Cerebellar cortex (tissue), 1 donor: ENCODE results near the gene PFN2.
"Not testable (repeated sequence)": the region's sequence is repeated elsewhere in the genome, so short reads cannot be mapped to it uniquely, and the experiment has no call there.

Experiments
- DNase-seq: peaks from one replicate; pipeline ENCODE4 v3.0.0-alpha.2; 2015; ENCODE audit warnings: low spot score

Gene PFN2, protein sequence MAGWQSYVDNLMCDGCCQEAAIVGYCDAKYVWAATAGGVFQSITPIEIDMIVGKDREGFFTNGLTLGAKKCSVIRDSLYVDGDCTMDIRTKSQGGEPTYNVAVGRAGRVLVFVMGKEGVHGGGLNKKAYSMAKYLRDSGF

DNA sequence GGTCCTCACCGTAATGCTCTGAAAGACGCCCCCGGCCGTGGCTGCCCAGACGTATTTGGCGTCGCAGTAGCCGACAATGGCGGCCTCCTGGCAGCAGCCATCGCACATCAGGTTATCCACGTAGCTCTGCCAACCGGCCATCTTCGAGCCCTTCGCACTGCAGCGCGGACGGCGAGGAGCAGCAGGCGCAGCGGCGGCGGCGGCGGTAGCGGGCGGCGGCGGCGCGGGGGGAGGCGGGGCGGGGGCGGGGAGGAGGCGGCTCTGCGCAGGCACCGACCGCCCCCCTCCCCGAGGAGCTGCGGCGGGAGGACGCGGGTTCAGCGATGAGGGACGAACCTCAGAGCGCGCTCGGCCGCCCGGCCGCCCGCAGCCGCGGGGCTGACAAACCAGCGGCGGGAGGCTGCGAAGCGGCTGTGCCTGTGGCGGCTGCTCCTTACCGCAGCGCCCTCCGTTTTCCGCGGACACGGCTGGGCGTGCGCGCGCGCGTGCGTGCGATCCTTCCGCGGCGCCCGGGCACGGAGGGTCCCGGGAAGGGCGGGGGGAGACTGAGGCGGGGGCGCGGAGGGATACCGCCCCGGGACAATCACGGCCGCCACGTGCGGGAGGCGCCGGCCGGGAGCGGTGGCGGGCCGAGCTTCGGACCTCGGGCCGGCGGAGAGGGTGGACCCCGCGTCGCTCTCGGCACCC lies at the start of gene PFN2:
PFN2 (minus strand) TSS at position 180 of the 687 bp plus-strand sequence; CDS start at position 141, 39 bp downstream.
- peak; percentile 66 for DNase-seq

DNA sequence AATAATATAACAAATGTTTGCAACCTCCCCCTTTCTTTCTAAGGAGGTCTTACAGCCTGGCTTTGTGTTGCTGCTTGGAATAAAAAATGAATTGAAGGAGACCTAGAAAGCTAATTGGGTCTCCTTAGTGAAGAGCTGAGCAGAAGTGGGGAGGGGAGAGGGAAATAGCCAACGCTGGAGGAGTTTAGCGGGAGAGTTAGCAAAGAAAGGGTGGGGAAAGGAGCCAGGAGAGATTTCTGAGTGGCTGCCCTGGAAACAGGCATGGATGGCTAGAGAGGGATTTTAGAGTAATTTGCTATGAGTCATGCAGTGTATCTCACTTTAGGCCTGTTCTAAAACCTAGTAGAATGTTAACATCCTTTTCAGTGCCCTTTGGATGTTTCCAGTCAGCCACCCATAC lies 45.2 kb upstream of the PFN2 start:
- no peak for DNase-seq

DNA sequence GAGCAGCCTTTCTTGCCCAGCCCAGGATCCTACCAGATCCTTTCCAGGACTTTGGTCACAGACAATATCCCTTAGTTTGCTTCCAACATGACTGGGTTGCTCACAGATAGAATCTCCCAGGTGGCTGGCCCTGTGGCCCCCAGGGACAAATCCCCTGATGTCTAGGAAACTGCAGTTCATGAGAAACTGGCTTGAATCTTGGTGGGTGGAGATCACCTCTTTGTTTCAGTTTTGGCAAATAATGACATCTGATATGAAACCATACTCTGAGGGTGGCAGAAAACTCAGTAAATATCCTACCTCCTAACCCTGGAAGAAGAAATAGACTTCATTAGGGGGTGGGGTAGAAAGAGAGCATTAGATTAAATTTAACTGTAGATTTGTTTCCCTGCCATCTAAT lies 44.1 kb upstream of the PFN2 start:
- no peak for DNase-seq

DNA sequence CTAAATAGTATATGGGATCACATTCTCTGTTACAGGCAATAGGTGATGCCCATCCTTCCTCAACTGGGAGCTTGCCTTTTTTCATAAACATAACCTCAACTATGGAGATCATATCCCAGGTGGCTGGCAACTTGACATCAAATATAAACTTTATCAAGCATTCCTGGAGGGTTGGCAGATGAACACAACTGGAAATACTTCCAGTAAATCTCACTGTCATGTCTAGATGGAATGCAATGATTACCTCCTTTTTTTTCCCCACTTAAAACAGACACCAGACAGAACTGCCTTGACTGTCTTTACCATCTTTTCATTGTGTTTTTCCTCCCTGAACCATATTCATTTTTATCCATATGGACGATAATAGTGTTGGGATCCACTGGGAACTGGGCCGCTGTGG lies 43.1 kb upstream of the PFN2 start:
- no peak for DNase-seq

DNA sequence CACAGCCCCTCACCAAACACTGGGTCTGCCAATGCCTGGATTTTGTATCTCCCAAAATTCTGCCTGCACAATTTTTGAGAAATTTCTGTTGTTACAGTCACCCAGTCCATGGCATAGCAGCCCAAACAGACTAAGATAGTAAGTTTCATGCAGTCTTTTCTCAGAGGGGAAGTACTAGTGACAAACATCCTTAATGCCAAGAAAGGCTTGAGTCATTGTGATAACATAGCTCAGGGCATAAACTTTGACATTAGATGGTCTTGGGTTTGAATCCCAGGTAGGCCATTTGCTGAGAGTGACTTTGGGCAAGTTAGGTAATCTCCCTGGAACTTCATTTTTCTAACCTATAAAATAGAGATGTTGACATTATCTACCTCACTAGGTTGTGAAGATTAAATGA lies 36.1 kb upstream of the PFN2 start:
- no peak for DNase-seq

DNA sequence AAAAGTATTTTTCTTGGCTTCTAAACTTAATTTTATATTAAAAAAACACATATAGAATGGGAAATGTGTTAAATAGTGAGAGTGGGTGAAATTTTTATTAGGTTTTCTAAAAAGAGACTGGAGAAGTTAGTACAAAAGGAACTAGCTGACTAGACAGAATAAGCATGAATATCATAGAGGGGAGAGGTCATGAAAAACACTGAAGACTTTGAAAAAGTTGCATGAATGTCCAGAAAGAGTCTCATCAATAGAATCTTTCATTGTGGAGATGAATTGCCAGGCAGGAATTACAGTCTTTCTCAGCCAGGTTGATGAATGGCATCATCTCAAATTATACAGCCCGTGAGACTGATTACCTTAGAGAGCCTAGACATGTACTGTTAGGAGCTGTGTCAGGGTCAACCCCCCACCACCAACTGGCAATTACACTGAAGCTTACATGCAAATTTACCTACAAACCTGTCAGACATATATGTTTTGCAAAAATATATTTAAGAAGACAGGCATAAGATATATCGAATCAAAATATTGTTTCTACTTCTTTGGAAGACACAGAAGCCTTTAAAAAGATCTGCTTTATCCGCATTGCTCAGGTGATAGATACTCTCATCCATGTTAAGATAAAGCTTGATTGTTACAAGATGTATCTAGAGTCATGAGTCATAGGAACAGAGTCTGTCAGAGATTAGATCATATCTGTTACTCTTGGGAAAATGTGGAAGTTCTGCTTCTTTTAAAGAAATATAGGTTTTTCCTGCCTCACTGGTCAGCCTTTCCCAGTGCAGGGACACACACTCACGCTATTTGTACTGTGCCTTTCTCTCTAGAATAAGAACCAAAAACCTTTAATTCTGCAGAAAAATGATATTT lies 34.8 kb upstream of the PFN2 start:
- DNase-seq = no peak

DNA sequence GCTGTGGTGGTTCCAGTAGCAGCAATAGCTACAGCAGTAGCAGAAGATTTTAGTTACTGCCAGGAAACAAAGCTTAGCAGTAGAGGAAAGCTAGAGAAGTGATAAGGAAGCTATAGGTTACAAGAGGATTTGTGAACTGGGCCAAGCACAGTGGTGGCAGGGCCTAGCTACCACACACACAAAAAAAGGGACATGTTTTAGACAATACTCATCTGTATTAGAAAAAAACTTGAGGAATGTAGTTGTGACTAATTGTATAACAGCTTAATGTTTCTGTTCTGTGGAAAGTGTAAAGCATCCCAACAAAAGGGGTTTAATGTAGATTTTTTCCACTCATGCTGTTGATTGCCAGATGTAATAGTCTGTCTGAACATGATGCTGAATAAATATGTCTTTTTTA lies 29.9 kb upstream of the PFN2 start:
- DNase-seq = no peak

DNA sequence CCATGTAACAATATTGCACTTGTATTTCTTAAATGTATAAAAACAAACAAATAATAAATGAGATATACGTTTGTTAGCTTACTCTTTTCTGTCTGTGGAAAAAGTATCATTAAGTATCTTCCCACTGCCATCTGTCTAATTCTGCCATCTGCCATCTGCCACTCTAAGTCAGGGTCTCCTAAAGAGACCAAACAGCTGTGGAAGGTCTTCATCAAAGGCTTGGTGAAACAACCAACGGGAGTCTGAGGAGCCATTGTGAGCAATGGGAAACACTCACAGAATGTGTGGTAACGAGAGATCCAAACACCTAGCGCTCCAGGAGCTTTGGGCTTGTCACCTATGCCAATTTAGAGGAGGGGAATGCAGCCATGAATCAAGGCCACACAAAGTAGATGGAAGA lies 28.7 kb upstream of the PFN2 start:
- no peak for DNase-seq

DNA sequence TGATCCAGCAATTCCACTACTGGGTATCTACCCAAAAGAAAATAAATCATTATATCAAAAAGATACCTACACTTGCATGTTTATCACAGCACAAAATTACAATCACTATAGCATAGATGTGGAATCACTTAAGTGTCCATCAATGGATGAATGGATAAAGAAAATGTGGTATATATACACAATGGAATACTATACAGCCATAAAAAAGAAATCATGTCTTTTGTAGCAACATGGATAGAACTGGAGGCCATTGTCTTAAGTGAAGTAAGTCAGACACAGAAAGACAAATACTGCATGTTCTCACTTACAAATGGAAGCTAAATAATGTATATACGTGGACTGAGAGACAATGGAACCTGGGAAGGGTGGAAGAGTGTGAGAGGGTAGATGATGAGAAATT lies 28.3 kb upstream of the PFN2 start:
- DNase-seq = no peak

DNA sequence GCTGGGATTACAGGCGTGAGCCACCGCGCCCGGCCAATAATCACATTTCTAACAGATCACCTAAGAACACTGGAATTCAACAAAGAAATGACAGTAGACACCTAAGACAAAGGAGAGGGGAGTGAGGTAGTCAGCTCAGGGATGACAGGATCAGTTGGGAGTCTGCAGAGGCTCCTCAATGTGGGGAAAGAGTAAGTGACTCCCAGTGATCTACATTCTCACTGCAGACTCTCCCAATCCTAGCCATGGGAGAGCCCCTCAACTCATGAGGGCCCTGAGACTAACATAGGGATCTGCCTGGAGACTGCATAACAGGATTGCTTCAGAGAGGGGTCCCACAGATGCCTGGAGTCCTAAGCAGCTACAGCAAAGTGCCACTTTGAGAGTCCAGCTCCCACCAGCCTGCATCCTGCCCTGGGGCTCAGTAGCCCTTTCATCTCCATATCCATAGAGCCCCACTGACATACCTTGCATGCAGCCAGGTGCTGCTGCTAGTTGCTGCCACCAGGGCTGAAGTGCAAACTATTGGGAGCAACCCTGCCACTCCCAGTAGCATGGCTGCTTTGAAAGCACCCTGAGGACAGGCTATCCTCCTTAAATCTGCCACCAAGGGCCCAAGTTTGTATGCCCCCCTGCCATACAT lies 21.8 kb upstream of the PFN2 start:
- DNase-seq = no peak

DNA sequence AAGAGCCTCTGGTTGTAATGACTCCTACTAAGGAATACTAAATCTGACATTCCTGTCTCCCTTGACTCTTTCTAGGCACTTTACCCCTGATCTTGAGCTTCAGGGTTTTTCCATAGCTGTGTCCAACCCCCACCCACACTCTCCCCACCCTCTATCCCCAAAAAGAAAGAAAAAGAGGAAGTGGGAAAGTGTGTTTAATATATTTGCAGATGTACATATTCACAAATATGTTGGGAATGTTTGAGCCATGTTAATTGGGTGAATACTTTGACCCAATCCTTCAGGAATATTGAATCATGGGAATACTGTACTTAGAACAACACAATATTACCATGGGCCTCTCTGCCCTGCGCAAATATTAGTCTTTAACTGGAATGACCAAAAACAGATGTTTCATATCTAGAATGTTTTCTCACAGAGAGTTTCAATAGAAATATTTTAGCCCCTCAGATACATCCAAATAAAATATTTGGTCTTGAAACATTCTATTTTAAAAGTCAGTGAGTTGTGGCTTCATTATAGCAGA lies 19.8 kb upstream of the PFN2 start:
- DNase-seq = no peak

DNA sequence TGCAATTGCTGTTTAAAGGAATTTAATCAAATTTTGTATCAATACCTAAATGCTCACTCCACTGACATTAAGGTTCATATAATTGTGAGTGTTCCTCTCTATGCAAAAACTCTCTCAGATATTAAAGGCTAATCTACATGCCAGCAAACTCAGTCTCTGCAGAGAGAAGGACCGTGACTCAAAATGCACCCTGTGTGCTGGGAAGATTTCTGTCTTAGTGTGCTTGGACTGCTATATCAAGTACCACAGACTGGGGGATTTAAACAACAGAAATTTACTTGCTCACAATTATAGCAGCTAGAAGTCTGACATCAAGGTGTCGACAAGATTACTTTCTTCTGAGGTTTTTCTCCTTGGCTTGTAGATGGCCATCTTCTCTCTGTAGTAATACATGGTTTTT lies 18.6 kb upstream of the PFN2 start:
- DNase-seq = no peak

DNA sequence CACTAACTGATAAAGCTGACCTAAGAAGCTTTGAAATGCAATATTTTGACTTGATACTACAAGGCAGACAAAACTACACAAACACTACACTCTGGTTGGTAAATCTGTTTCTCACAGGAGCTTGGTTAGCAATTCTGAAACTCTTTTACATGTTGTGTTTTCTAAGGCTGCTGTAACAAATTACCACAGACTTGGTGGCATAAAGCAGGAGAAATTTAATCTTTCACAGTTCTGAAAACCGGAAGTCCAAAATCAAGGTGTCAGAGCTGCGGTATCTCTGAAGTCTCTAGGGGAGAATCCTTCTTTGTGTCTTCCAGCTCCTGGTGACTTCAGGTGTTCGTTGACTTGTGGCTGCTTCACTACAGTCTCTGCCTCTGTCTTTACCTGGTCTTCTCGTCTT lies 12.9 kb upstream of the PFN2 start:
- no peak for DNase-seq

DNA sequence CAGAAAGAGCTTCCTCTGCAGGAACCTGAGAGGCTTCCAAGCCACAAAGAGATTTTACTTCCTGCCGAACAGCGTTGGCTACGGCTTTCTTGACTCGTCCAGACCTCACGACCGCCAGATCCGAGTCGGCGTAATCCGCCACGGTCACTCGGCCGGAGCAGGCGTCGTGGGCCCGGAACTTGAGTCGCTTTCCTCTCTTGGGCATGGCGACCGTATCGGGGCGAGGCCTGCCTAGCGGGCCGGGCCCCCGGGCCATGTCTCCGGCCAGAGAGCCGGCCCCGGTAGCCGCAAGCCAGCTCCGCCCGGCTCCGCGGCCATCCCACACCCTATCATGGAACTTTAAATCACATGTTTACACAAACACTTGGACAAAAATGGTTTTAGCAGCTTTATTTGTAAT lies 12.4 kb upstream of the PFN2 start:
- DNase-seq = not testable (repeated sequence)

DNA sequence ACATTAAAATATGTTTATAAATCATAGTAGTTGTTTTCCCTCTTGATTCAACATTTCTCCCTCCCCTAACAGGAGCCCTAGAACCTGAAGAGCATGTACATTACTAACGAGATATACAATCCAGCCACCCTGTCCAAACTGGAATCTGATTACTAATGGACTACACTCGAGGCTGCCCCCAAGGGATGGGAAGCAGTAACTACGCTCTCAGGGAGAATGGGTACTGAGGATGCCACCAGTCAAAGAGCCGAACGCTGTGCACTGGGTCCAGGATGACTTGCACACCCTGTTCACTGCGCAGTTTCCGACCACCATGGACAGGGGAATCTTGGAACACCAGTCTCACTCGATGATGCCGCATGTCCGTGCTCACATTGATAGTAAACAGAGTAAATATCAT lies 11.3 kb upstream of the PFN2 start:
- DNase-seq = not testable (repeated sequence)

DNA sequence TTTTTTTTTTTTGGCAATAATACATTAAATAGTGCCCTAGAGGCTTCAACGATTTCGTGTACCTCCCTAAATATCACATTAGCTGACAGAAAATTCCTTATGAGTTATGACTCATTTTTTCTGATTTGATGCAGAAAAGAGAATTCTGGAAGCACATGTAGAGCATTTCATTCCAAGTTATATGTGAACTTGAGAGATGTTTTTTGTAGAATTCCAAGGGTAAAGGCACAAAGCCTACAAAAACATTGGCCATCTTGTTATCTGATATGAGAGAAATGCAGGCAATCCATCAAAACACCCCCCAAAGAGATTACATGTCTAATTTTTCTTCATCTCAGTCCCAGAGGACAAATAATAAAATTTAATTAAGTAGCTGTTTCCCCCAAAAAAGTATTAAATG lies 6.7 kb upstream of the PFN2 start:
- DNase-seq = no peak

DNA sequence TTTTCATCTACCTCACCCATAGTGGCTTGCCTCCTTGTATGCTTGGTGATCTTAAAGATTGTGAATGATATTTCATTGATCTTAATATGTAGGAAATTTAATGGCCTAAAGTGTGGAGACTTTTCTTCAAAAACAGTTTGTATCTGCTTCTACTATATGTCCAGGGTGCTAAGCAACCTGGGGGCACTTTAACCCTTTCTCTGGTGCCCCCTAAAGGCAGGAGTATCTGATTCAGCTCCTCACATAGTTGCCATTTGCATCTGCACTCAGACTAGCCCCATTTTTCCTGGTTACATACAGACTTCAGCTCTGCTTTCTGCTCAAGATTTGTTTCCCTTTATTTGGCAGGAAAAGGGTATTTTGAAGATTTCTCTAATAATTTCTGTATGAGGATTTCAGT lies 5.2 kb upstream of the PFN2 start:
- DNase-seq = no peak

DNA sequence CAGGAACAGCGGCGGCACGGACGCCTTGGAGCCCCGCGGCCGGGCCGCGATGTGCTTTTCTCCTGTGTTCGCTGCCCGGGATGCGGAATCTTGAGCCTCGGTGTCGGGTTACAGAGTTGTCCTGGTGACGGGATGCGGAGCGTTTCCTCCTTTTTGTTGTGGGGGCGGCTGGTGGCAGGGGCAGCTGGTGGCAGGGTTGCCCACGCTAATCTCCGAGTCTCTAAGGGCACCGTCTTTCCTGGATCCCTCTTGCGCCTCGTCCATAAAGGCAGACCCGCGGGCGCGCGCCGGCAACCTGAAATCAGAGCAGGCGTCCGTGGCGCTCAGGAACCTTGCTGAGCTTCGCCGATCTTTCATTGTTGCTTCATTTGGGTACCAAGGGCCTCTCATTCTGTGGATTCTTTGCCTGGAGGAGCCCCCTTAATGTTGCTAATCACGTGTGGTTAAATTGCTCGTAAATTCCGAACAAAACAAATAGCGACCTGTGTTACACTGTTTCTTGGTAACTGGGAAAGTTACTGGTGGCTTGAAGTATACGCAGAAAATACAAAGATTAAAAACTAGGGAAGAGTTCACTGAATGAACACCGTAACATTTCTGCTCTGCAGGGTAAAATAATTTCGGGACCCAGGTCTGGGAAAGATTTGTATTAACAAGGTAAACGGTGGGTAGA lies 844 bp upstream of the PFN2 start:
- DNase-seq = peak; percentile 72

DNA sequence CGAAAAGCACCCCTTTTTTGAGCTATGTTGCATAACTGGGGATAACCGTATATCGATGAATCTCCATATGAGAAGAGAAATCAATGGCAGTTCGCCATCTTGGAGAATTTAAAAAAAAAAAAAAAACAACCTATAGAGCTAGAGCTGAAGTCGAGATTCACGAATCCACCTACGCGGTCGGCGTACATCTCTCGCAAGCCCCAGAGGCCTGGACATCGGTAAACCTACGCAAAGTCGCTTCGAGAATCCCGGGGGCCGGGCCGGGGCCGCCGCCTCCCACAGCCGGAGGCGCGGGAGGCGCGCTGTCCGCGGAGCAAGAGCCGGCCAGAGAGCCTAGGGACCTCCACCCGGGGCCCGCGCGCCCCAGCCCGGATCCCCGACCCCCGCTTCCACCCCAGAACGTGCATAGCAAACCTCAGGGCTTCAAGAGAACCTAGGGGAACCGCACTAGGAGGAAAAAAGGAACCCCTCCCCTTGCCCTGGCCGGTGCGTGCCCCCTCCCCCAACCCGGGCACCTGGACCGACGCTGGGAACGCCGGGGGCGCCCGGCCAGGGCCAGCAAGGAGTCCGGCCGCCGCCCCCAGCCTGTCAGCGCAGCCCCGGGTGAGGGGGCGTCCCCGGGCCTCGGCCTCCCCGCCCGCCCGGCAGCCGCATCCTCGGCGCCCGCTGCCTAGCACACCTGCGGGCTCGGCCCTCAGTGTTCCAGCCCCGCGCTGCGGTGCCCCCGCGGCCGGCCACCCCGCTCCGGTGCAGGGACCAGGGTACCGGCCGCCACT lies 567 bp downstream of the PFN2 start:
- peak; percentile 89 for DNase-seq

DNA sequence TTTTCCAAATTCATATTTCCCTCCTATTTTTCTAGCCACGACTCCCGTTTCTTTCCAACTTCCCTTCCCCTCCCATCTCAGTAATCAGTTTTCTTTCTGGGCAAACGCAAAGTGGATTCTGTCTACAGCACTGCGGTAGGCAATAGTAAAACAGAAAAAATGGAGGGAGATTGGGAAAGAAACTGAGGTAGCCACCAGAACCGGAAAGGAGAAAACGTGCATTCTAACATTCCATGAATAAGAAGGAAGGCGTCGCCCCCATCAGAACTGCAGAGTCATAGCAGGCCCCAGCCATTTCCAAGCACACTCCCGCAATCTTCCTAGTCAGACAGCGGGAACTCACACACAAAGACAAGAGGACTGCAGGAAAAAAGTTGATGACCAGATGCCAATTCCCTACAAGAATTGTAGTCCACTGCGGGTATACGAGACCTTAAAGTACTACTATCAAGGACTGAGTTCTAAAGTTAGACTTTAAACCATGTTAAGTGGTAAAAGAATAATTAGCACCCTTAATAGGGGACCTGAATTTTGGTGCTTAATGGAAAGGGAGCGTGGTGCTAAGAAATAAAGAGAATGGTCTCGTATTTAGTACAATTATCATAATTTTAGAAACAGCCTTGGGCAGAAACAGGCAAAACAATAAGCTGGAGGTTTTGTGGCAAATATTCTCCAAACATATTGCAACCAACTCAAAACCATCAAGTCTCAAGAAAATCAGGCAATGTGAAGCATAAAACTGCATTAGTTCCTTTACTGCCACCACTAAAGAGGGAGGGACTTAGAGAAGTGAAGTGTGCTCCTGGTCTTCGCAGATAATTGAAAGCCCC lies 1.4 kb downstream of the PFN2 start:
- DNase-seq = peak; percentile 80
